SU-DHL-6 (cell line): Measurements from ENCODE around the gene ADAM12.

Experiments
- EZH2phosphoT487 ChIP-seq: fragments of 200-600 bp; sonication (generic), shearing (Covaris generic); conservative IDR thresholded peaks from 2 replicates; pipeline ENCODE4 v1.6.1; 2018; ENCODE audit warnings: mild to moderate bottlenecking, antibody characterized with exemption, low read length, moderate library complexity, mixed read lengths
- TF ChIP-seq, protein P1 (sequence below): fragments of 200-600 bp; sonication (generic); IDR thresholded peaks from one replicate; pipeline ENCODE4 v1.5.1; 2017; ENCODE audit warnings: antibody characterized with exemption, mild to moderate bottlenecking, low read length, moderate library complexity; ENCODE audit not compliant: insufficient read depth, poor library complexity, severe bottlenecking

DNA sequence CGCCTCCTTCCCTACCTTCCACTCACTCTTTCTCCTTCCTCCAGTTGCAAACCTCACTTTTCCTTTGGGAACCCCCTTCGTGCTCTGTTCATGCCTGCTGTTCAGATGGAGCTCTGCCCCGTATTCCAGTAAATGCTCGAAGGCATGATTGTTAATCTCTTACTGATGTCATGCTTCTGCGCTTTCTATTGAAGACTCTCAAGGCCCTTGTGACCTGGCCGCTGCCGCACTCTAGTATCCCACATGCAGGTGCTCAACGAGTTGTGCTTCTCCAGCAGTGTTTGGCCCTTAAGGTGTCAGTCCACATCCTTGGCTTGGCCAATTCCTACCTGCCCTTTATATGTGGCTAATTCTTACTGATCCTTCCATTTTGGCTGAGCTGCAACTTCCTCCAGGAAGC is 158.6 kb downstream of the ADAM12 start:
- TF ChIP-seq, protein P1, sequence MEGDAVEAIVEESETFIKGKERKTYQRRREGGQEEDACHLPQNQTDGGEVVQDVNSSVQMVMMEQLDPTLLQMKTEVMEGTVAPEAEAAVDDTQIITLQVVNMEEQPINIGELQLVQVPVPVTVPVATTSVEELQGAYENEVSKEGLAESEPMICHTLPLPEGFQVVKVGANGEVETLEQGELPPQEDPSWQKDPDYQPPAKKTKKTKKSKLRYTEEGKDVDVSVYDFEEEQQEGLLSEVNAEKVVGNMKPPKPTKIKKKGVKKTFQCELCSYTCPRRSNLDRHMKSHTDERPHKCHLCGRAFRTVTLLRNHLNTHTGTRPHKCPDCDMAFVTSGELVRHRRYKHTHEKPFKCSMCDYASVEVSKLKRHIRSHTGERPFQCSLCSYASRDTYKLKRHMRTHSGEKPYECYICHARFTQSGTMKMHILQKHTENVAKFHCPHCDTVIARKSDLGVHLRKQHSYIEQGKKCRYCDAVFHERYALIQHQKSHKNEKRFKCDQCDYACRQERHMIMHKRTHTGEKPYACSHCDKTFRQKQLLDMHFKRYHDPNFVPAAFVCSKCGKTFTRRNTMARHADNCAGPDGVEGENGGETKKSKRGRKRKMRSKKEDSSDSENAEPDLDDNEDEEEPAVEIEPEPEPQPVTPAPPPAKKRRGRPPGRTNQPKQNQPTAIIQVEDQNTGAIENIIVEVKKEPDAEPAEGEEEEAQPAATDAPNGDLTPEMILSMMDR: no peak
- TF ChIP-seq EZH2phosphoT487: no peak
